NCI-H2196 (cell line): ENCODE data around the gene VPS35L.

Source experiments
- DNase-seq: peaks from one replicate; lab custom pipeline; 2025; ENCODE audit not compliant: unreplicated experiment; lab: John Stamatoyannopoulos, UW

The VPS35L gene

DNA sequence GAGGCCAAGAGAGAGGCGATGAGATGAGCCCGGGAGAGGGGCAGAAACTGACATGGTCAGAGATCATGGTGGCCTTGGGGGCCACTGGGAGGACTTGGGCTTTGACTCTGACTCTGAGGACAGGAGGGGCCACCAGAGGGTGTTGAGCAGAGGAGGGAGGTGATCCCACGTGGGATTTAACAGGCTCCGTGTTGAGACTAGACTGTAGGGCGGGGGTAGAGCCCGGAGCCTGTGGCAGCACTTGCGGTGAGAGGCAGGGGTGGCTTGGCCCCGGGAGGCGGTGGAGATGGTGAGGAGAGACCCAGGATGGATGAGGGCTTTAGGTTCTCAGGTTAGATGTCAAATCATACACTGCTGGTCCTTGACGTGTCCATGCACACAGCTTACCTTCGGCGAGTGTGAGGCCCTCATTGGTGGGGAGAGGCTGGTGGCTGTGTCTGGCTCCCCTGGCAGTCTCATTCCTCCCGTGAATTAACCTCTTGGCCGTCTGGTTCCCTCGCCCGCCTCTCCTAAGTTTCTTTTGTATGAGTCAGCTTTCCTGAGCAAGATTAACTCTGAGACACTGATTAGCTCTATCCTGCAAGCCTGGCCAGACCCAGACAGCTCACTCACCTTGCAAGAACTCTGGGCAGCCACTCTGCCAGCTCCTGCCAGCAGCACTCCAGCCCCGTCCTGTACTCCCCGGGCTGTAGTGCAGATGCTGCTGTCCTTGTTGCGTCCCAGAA, 39.7 kb downstream of the VPS35L start:
- DNase-seq, result no peak

GRCh38 chr16:19598805-19599510, 43.5 kb downstream of the VPS35L start:
- no peak for DNase-seq

DNA sequence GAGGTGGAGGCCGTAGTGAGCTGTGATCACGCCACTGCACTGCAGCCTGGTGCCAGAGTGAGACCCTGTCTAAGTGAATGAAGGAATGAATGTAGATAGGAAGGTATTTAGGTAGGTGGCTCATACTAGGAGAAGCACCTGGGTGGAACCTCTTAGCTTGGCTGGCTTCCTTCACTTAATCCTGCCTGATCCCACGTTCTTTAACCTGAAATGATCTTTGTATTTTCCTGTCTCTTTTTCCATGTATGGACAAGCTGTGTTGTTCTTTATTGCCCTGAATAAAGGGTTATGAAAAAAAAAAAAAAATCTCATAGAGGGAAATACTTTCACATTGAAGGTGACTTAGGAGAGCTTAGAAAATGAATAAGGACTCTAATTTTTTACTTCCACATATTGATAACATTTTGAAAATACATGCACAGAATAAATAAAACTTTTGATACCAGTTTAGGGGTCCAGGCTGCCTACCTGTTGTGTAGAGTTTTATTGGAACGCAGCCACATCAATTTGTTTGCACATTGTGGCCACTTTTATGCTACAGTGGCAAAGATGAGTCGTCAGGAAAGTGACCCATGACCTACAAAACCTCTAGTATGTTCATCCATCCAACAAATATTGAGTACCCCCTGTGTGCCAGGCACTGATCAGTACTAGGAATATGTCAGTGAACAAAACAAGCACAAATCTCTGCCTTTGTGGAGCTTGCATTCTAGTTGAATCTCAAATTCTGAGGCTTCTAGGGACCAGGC, 44.6 kb downstream of the VPS35L start:
- no peak for DNase-seq

DNA sequence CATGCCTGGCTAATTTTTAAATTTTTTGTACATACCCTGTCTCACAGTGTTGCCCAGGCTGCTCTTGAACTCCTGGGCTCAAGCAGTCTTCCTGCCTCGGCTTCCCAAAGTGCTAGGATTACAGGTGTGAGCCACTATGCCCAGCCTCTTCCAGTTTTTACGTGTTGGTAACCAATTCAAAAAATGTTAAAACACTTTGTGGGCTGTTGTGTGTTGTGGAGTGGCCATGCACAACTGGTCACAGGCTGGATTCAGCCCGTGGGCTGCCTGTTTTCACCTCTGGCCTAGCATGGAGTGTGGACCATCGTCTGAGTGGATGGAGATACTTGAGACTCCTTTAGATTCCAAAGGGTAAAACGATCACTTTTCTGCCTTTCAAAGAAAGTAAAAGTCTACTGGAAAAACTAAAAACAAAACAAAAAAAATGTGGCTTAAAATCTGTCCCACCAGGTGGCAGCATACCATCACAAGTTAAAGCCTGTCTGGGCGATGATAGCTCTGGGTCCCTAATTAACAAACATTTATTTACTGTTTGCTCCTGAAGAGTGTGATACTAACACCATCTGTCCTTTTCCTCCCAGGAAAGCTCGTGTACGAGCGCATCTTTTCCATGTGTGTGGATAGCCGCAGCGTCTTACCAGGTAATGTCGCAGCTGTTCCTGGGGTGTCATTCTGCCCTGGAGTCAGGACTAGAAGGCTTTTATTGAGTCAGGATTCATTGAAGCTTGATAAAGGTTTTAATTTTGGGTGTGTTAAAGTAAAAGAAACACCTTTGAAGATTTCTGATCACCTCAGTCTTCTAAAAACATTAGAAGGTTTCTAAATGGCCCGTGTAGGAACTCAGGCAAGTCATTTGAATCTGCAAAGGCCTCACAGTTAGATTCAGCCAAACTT, 45.8 kb downstream of the VPS35L start:
- peak; percentile 55 for DNase-seq

DNA sequence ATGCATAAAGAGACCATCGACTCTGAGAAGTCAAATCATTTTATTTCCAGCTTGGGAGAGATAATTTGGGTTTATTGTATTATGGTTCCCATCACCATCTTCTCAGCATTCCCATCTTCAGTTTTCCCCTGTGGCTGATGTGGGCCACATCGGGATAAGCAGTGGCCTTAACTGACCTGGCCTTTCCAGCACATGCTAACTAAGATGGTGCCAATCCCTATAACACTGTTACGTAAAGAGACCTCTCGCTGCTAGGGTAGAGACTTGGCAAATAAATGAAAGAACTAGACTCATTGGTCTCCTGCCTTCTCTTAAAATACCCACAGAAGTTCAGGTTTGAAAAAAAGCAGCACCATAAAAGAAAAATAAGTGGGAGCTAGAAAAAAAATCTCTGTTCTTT, 49.4 kb downstream of the VPS35L start:
- no peak for DNase-seq

DNA sequence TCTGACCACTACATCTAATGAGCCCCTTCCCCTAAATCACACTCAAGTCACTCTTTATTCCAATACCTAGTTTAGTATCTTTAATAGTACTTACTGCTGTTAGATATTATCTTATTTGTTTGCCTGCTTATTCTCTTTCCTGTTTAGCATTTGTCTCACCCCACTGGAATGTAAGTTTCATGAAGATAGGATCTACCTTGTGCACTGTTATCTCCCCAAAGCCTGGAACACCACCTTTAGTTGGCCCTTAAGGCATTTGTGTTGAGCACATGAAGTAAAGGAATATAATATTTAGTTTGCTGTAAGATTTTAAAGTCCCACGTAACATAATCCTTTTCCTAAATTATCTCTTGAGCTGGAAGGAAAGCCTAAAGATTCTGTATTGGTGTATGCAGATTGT, 50.2 kb downstream of the VPS35L start:
- no peak for DNase-seq

DNA sequence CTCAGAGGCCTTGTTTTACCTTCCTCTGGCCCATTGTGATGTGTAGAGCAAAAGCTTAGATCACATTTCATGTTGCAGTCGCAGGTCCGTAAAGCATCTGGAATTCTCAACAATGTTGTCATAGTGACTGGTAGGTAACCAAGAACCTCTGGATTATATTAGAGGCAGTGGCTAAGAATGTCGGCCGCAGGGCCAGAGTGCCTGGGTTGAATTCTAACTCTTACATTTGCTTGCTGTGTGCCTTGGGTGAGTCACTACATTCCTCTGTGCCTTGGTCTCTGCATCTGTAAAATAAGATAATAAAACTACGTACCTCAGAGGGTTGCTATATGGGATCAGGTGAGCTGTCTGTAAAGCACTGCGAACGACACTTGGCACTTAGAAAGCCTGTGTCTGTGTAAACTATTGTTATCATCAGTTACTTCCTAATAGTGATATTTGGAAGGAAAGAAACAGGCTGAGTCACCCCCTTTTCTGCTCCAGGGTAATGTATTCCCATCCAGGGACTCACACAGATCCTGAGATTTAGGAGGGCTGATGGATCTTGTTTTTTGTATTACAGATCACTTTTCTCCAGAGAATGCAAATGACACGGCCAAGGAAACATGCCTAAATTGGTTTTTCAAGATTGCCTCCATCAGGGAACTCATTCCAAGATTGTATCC, 52.2 kb downstream of the VPS35L start:
- DNase-seq, result no peak

DNA sequence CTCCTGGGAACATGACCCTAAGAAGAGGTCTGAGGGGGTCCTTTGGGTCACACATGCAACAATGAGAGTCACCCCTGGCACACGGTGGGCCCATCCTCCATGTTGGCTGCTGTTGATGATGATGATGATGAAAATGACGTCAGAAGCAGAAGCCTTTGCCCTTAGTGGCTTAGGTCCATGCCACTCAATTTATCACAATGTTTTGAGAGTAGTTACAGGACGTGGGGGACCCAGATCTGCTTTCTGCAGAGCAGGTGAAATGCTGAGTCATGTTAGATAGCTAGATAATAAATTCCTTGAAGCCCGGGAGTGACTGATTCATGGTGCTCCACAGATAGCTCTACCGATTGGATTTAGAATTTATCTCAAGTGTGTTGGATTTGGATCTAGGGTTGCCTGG, 53.9 kb downstream of the VPS35L start:
- no peak for DNase-seq

DNA sequence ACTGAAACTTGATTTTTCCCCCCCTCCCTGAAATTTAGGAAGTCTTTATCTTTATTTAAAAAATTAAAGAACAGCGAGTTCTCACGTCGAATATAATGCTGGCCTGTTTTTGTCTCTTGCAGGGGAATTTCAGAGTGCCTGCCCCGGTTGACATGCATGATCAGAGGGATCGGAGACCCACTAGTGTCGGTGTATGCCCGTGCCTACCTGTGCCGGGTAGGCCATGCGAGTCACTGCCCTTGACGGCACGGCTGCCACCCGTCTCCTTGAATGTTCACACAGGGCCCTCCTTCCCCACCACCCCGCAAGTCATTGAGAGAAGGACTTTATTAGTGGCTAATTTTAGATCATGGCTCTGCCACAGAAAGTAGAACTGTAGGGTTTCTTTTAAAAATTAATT, 54.7 kb downstream of the VPS35L start:
- no peak for DNase-seq

GRCh38 chr16:19613834-19614233, 58.3 kb downstream of the VPS35L start:
- no peak for DNase-seq

- DNase-seq, result no peak
Measured at GRCh38 chr16:19616241-19616640, 60.7 kb downstream of the VPS35L start.

GRCh38 chr16:19618876-19619275, 63.4 kb downstream of the VPS35L start:
- DNase-seq, result no peak

DNA sequence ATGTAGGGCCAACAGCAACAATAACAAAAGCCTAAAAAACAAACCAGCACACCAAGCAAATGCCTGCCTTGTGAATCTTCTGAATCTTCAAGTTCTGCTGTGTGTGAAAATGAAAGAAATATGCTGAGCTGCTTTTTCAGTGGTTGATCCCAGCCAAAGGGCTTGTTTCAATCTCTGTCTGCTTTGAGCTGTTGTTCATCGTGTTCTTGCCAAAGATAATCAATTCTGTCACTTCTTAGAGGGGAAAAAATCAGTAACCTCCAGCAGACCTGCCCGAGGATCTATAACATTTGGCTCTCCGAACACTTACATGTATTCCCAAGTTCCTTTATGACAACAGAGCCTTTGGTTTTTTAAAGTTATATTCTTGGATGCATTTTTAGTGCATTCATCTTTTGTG, 65.9 kb downstream of the VPS35L start:
- DNase-seq, result no peak

DNA sequence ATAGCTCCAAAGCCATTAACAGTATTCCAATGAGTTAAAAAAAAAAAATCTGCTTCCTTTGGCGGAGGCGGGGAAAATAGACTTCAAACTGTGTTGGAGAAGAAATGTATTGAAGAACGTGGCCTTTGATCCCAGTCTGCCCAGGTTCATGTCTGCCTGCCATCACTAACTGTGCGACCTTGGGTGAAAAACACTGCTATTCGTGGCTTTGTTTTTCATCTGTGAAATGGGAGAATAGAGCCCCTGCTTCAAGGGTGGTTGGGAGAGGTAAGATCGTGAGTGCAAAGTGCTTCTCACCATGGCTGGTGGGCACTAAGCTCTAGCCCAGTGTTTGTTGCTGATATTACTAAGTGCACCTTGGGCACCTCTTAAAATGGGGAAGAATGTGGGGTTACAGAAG, 69.5 kb downstream of the VPS35L start:
- DNase-seq, result no peak

GRCh38 chr16:19636436-19637267, 81.1 kb downstream of the VPS35L start:
- no peak for DNase-seq

GRCh38 chr16:19639986-19640421, 84.5 kb downstream of the VPS35L start:
- DNase-seq, result no peak

- DNase-seq, result no peak
Measured at GRCh38 chr16:19642501-19642900, 87.0 kb downstream of the VPS35L start.

DNA sequence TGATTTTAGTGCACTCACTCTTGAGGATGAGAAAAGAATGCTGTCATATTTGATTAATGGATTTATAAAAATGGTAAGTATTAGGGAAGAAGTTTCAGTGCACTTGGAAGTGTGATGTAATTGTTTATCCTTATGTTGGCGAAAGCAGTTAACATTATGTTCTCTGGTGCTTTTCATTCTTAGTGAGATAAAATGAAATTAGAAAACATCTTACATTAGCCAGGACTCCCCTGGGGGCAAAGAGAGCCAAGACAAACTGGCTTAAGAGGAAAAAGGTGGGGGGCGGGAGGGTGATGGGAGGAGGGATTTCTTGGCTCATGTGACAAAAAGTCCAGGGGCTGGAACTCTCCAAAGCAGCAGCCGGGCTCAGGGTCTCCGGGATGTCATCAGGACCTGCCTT, 89.4 kb downstream of the VPS35L start:
- no peak for DNase-seq

GRCh38 chr16:19645557-19645981, 90.1 kb downstream of the VPS35L start:
- DNase-seq, result no peak

GRCh38 chr16:19649980-19650379, 94.5 kb downstream of the VPS35L start:
- no peak for DNase-seq
